ENCODE results near the gene ZBTB16.

Gene ZBTB16

GRCh38 chr11:114181752-114182151 lies 122.2 kb downstream of the ZBTB16 start:
- no peak for DNase-seq (ENCODE audit: low spot score)
- TF ChIP-seq CTCF (IDR thresholded peaks at IDR 0.05; ENCODE audit: extremely low read depth, missing control alignments) = no peak

GRCh38 chr11:114182471-114183043 lies 123.0 kb downstream of the ZBTB16 start:
- no peak for DNase-seq (ENCODE audit: low spot score)
- TF ChIP-seq CTCF (IDR thresholded peaks at IDR 0.05; ENCODE audit: extremely low read depth, missing control alignments) = no peak

GRCh38 chr11:114183044-114183511 lies 123.6 kb downstream of the ZBTB16 start:
- TF ChIP-seq CTCF (IDR thresholded peaks at IDR 0.05; ENCODE audit: extremely low read depth, missing control alignments) = no peak
- no peak for DNase-seq (ENCODE audit: low spot score)

GRCh38 chr11:114185436-114185835 lies 125.9 kb downstream of the ZBTB16 start:
- TF ChIP-seq CTCF (IDR thresholded peaks at IDR 0.05; ENCODE audit: extremely low read depth, missing control alignments) = no peak
- DNase-seq (ENCODE audit: low spot score) = no peak

- no peak for TF ChIP-seq CTCF (IDR thresholded peaks at IDR 0.05; ENCODE audit: extremely low read depth, missing control alignments)
- DNase-seq (ENCODE audit: low spot score) = peak; percentile 25
Measured at GRCh38 chr11:114187173-114187572, 127.7 kb downstream of the ZBTB16 start.

GRCh38 chr11:114188851-114189570 lies 129.5 kb downstream of the ZBTB16 start:
- DNase-seq (ENCODE audit: low spot score) = no peak
- TF ChIP-seq CTCF (IDR thresholded peaks at IDR 0.05; ENCODE audit: extremely low read depth, missing control alignments) = no peak

GRCh38 chr11:114190630-114191029 lies 131.1 kb downstream of the ZBTB16 start:
- DNase-seq (ENCODE audit: low spot score) = no peak
- TF ChIP-seq CTCF (IDR thresholded peaks at IDR 0.05; ENCODE audit: extremely low read depth, missing control alignments) = no peak
